Stimulated activated CD4-positive, alpha-beta T cell treated with anti-CD3 and anti-CD28 coated beads, TNF-alpha, amount 100 ng/mL, for 24 hours (primary cell): ENCODE measurements around the gene CFAP61.

Source experiments
- DNase-seq, 3 experiments: peaks; one replicate each; pipeline ENCODE4 v3.0.0-alpha.2; 2020; ENCODE audit warnings: low read depth in 3 of 3

The CFAP61 gene

DNA sequence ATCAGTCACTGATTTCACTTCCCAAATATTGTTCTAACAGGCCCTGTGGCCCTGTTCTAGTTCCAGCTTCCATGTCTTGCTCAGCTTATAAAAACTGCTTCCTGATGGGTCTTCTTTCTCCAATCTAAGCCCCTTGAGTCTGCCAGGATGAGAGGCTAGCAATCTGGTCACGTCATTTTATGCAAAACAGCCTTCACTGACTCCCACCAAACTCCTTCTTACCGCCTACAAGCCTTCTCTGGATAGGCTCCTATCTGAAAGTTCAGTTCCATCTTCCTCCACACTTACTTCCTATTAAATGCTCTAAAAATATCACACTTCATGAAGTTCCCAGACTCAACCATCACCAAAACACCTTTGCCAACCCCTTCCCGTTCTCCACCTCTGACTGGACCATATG, 15.6 kb upstream of the CFAP61 start:
- DNase-seq: no peak

DNA sequence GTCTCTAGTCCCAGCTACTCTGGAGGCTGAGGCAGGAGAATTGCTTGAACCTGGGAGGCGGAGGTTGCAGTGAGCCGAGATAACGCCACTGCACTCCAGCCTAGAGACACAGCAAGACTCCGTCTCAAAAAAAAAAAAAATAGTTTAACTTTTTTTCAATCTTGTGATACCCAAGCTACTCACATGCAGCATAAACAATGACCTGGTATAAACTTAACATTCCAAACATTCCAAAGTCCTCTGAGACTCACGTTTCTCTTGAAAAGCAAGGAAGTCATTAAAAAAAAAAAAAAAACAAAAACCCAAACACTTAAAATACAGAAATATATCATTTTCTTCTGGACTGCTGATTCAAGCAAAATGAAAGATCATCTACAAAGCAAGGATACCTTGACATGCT, 14.4 kb upstream of the CFAP61 start:
- no peak for DNase-seq

DNA sequence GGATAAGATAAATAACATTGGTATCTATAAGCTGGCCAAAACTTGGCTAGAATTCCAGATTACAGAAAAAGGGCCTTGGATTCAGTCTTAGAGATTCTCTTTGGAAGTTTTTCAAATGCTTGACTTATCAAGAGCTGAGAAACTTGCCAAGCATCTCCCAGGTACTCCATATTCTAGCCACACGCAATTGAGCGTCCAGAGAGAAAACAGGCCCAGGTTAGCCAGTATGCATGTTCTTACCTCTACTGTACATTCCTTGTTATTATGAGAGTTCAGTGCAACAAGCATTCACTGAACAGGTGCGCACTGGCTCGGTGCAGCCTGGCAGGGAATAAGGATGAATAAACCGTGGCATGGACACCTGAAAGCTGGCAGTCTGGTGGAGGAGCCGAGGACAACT, 13.7 kb upstream of the CFAP61 start:
- no peak for DNase-seq

DNA sequence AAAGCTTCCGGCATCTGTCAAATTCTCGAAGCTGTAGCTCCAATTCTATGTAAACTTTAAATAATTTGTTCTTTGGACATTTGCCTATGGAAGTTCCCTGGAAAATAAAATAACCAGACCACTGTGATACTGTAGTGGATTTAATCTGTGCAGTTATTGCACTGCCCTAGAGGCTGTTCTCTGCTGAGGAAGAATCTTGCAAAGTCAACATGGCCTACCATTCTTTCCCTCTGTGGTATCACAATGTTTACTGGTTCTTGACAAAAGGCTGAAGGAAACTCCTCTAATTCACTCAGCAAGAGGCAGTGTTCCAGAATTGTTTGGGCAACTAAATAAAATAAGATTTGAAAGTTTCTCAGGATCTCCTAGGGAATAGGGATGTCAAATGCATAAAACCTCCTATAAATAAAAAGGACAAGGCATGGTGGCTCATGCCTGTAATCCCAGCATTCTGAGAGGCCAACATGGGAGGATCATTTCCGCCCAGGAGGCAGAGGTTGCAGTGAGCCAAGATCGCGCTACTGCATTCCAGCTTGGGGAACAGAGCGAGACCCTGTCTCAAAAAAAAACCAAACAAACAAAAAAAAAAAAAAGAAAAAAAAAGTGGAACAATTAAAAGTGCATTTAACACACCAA, 12.5 kb upstream of the CFAP61 start:
- DNase-seq: no peak

DNA sequence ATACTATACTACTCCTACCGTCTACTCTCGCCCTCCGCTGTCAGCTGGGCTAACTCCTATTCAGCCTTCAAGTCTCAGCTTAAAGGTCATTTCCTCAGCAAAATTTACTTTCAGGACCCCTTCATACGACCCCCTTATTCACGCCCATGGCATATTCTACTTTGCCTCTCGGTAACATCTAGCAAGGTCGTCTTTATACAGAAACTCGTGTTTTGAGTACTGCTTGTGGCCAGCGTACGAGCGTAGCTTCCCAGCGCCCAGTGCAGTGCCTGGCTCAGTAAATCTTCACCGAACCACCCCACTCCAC, 612 bp upstream of the CFAP61 start:
- no peak for DNase-seq

DNA sequence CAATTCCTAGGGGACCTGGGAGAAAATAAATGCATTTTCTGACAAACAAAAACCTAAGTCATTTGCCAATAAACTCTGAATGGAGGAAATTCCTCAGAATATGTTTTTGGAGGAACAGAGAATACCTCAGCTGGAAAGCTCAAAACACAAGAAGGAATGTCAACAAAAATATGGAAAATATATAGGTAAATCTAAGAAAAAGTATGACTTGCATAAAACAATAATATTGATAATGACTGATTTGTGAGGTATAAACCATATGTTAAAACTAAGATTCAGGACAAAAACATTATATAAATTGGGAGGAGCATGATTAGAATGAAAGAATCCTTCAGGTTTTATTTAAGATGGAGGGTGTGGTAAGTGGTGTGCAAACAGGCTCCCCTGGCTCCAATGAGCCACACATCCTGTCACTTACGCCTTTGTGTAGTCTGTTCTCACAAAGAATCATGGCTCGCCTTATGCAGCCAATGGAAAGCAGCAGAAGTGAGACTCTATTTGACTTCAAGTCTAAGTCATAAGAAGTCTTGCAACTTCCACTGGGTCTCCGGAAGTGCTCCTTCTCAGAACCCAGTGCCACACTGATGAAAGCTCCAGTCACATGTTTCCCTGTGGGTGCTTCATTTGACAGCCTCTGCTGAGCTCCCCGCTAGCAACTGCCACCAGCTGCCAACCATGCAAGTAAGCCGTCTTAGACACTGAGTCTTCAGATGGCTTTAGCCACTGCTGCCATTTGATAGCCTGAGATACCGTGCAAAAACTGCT, 8.1 kb downstream of the CFAP61 start:
- DNase-seq: no peak

DNA sequence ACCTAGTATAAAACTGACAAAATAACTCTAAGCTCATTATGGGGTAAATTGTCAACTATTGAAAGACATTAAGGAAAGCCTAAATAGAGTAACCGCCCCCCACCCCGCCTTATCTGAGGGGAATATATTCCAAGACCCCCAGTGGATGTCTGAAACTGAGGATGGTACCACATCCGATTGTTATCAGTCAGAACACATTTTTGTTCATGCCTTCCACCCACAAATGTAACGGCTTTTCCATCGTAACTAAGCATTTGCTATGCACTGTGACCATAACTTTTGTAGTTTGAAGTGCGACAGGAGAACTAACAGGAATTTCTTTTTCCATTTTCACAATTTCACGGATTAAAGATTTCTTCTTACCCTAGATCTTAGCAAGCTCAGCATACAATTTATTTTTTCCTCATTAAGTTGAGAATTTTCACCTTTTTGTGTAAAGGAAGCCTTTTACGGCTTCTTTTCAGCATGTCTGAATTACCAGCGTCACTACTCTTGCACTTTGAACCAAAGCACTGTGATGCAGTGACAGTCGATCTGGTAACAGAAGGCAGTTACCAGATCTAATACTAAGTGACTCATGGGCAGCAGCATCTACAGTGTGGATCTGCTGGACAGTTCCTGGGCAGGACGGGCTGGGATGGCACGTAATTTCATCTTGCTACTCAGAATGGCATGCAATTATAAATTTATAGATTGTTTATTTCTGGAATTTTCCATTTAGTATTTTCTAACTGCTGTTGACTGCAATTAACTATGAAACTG, 11.8 kb downstream of the CFAP61 start:
- DNase-seq: no peak

DNA sequence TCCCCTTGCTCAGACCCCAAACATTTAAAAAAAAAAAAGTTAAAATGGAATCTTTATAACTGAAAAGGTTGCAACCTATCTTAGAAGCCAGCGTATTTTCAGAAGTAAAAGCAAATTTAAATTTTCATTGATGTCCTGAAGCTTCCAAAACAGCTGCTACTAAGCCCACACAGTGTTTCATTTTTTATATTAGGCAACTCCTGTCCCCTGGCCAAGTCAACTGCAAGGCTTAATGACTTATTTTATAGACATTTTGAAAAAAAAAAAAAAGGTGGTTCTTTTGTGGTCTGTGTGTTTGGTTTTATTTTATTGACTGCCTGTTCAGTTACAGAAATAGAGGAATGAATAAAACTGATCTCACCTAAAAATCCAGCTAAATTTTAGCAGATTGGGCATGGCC, 13.0 kb downstream of the CFAP61 start:
- DNase-seq: no peak

DNA sequence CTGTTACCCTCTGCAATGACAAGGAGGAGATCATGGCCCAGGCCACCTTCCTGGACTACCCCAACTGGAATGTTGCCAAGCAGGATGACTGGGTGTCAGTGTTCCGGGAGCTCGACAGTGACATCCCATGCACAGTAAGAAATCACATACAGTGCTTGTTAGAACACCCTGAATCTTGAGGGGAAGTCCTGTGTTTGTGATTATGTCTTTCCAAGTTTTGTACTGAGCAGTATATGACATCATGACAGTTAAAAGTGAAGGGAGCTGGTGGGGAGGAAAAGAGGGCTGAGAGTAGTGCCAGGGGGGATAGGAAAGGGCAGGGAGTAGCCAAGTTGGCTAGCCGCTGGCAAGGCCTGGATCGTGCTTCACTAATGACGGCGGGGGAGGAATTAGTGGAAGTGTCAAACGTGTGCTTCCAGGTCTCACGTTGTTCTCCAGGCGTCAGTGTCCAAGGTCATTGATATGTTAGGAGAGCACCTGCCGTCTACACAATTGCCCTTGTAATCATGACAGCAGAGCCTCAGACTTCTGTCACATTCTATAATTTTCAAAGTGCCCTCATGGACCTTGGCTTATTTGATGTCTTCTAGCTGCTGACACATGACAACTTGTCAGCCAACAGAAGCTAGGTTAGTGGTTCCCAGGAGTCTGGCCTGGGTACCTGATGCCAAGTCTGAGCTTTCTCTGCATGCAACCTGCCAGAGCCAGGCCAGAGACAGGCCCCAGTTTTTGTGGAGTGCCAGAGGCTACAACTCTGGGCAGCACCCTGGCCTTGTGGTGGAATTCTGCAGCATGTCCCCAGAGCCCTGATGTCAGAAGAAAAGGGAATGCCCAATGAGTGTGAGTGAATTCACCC, 18.8 kb downstream of the CFAP61 start:
- DNase-seq: no peak

DNA sequence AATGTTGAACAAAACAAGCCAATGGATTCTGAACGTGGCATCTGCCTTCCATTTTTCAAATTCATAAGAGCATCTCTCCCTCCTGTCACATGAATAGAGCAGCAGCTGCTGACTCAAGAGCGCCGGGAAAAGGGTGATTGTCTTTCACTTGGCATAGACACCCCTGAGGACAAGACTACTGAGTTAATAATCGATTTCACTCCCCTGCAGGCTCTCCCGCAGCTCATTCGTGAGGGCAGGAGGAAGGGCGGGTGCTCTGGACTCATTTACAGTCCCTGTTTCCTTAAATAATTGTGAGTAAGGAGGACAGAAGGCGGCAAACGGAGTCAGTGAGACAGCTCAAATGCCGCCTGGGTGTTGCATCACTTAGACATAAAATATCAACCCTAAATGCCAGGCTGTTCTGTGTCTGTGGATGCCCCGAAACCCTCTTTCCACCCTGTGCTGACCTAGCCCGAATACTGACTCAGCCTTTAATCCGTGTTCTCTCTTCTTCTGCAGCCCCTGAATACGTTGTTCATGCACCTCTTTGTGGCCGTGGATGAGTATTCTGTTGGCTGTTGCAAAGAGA, 21.6 kb downstream of the CFAP61 start:
- DNase-seq: no peak

DNA sequence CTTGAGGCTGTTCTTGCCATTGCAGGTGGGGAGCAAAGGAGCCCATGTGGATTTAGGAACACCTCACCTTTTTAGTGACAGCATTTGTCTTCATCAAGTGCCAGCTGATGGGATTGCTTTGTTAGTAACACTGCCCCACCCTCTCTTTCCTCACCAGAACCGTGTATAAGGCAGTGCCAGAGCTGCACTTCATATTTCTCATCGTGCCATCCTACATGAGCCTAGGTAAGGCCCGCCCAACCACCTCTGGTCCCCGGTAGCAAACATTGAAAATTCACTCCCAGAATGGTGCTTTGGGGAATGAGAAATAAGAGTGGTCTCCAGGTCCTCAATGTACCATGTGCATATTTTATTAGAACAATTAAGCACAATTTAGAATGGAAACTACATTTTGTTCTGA, 22.7 kb downstream of the CFAP61 start:
- DNase-seq: no peak

DNA sequence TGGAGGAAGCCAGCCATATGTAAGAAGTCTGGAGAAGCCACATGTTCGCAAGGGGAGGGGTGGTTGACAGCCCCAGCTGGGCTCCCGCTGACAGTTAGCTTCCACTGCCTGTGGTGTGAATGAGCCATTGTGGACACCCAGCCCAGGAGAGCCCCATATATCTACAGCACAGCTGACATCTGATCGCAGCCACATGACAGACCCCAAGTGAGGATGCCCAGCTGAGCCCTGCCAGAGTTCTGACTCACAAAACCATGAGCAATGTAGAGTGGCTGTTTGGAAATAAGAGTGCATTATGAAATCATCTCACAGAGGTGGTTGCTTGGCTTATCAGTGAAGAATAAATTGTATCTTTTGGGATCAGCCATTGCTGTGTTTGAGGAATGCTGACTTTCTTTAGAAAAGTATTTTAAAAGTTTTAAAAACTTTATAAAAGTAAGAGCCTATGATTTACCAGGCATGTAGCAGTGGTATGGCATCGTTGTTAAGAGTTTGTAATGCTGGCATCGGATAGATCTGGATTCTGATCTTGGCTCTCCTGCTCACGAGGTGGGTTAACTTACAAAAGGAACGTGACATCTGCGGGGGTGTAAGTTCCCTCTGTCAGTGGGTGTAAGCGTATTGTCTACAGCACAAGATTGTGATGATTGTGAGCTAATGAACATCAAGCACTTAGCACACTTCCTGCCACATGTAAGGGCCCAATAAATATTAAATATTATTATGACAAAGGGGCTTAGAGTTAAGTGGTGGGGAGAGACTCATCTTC, 24.1 kb downstream of the CFAP61 start:
- no peak for DNase-seq

DNA sequence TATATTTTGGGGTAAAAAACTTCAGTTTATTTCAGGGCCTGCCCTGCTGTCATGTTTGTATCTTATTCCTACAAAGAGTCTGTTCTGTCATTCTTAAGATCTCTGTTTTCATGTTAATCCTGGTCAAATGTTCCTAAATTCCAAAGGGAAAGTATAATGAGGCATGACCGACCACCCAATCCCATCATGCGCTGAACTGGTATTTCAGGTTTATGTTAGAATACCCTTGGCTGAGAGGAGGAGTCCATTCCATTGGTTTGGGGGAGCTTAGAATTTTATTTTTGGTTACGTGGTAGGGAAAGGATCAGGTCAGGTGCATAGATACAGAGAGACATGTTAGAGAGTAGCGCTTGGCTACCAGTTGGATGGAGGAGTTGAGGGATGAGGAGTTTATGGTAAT, 25.7 kb downstream of the CFAP61 start:
- no peak for DNase-seq

DNA sequence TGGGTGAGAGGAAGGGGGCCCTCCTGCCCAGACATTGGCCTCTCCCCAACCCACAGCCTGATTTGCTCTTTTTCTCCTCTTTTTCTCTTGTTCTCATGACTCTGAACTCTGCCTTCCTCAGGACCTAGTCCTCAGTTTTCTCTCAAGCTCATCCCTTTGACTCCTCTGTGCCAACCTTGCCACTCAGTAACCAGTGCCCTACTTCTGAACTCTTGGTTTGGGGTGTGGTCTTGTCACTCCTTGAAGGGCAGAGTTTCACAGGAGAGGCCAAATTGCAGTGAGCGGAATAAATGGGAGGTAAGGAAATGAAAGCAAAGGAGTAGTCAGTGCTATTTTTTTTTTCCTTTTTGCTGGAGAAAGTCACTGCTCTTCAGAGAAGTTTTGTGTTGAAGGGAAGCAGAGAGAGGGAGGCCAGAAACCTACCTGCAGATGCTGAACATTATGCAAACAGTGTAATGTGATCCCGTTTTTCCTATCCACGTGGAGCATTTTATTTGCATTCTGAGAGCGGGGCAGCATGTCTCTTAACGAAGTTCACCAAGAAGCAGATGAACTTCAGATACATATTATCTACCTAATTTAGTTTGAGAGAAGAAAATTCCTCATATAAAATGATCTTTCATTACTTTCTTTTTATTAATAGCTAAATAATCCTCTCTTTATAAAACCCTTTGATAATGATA, 26.9 kb downstream of the CFAP61 start:
- DNase-seq: no peak

DNA sequence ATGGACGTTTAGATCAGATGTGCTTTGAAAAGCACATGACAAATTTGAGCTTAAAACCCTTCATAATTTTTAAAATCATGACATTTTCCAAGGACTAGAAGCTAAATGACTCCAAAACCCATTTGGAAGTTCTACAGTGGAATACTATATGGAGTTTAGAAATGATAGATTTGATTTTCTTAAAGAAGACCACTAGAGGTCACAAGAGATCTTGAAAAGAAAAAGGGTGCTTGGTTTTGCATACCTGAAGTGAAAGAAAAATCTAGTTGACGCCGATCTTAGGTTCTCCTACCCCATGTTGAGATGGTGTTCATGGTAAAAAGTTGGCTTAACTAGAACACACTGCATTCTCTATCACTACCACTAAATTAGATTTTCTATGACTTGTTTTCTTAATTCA, 31.5 kb downstream of the CFAP61 start:
- DNase-seq: no peak

DNA sequence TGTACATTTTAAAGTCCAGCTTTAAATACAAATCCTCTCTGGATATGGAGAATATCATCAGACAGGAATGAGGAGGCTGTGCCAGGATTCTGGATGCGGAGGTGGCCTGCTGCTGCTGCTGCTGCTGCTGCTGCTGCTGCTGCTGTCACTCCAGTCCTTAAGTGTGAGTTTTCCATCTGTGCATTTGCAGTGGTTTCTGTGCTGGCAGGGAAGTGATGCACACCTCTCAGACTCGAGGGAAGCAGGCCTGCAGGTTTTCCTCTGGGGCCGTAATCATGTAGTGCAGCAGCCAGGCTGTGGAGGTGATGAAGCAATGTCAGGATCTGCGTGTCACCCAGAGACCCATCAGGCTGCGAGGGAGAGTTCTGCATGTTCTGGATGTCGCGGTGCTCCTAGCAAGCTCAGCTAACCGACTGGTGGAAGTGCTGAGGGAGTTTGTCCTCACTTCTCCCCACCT, 32.0 kb downstream of the CFAP61 start:
- no peak for DNase-seq

DNA sequence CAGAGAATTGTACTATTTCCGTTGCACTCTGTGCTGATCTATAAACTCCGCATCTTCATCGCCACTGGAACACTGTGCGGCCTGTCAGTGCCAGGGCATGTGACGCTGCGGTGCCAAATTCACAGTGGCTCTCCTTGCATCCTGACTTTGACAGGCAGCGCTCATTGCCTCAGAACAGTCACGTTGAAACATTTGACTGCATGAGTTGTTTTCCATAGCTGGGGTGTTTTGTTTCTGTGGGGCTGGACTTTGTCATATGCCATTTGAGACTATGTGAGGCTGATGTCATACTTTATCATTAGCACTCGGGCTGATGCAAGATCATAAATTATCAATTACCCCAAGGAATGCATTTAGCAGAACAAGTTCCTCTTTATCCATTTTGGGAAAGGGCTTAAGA, 32.7 kb downstream of the CFAP61 start:
- no peak for DNase-seq

DNA sequence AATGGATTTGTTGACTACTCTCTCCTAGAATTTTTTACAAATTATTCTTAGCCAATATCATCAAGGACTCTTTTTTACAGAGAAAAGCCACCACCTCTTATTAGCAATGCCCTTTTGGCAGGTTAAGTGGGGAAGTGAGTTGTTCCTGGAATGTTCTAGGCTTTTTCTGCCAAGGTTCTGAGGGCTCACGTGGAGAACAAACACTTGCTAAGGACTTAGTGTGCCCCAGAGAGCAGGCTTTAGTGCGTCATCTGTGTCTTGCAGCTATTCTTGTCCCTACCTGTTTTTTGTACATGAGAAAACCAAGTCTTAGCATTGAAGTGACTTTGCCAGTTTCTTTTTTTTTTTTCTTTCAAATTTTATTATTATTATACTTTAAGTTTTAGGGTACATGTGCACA, 33.5 kb downstream of the CFAP61 start:
- DNase-seq: no peak

DNA sequence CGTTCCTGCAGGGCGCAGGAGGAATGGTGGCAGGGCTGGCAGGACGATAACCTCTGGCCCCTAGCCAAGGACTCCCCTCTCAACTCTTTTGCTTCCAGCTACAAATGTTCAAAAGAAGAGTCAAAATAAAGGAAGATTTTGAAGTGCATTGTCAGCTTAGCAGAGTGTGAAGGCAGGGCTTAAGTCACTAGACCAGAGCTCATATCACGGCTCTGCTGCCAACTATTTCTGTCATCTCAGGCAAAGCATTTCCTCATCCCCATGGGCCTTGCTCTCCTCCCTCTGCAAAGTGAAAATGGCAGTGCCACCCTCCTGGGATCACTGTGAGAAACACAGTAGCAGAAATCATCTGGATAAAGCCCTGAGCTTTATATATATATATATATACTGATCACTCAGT, 36.7 kb downstream of the CFAP61 start:
- no peak for DNase-seq

DNA sequence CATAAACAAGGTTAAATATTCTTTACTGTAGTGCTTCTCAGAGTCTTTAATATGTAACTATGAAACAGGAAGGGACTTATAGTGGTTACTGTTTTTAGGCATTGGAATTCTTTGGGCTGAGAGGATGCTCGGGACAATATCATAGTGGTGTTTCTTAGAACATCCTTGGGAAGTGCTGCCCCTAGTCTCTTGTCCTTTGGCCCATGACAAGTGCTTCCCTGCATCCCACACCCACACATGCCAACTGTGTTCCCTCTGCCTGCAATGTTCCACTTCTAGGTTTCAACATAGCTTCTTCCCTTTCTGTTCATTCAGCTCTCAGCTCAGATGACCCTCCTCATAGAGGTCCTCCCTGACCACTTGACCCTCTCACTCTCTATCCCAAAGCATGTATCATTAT, 37.6 kb downstream of the CFAP61 start:
- DNase-seq: no peak
